ENCODE measurements around the gene ADH4.
A peak's percentile ranks its signal among the peaks of the same experiment; 100 is the strongest.
"Not testable (repeated sequence)": the region's sequence is repeated elsewhere in the genome, so short reads cannot be mapped to it uniquely, and the experiment has no call there.

The ADH4 gene

GRCh38 chr4:99151995-99152394 lies 7.9 kb upstream of the ADH4 start:
- CTCF ChIA-PET: no interaction called here
- H3K4me1 Mint-ChIP-seq: peaks cover 2% of the 10 kb centered on the region
- DNase-seq: no peak
- no peak overlapping the region for H3K27ac Mint-ChIP-seq
- H3K4me3 Mint-ChIP-seq: no peak overlapping the region
- no peaks in the 10 kb centered on the region for H3K9me3 Mint-ChIP-seq
- H3K36me3 Mint-ChIP-seq: no peaks in the 10 kb centered on the region
- H3K27me3 Mint-ChIP-seq: no peaks in the 10 kb centered on the region

GRCh38 chr4:99151452-99151851 lies 7.4 kb upstream of the ADH4 start:
- CTCF ChIA-PET: no interaction called here
- Mint-ChIP-seq H3K9me3 (no peaks in the 10 kb centered on the region), H3K27me3 (peaks cover 2% of the 10 kb centered on the region), H3K36me3 (no peaks in the 10 kb centered on the region), H3K4me3 (no peak overlapping the region), H3K27ac (no peak overlapping the region), H3K4me1 (peaks cover 2% of the 10 kb centered on the region)
- no peak for DNase-seq

- no peak for DNase-seq
- H3K27me3 Mint-ChIP-seq: peaks cover 4% of the 10 kb centered on the region
- no peaks in the 10 kb centered on the region for H3K9me3 Mint-ChIP-seq
- peak overlapping the region; percentile 17 for H3K27ac Mint-ChIP-seq
- H3K4me3 Mint-ChIP-seq: no peak overlapping the region
- H3K36me3 Mint-ChIP-seq: no peaks in the 10 kb centered on the region
- CTCF ChIA-PET: no interaction called here
- H3K4me1 Mint-ChIP-seq: peaks cover 2% of the 10 kb centered on the region
These were observed 5.4 kb upstream of the ADH4 start for GRCh38 chr4:99149426-99150019.

DNA sequence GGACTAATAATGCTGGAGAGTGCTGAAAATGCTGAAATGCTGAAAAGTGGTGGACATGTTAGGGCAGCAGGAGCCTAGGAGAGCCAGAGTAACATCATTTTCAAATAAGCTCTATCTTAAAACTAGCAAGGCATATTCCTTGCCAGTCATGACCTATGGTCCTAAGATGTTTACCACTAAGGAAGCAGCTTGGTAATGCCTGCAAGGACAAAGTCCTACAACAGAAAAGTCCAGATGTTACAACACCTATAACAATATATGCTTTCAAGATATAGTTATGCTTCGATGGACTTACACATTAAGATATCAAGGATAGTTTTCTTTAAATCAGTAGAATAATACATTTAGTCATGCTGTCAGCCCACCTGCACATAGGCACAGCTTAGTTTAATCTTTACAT lies 4.5 kb upstream of the ADH4 start:
- peaks cover 4% of the 10 kb centered on the region for H3K27me3 Mint-ChIP-seq
- no peaks in the 10 kb centered on the region for H3K9me3 Mint-ChIP-seq
- DNase-seq: no peak
- CTCF ChIA-PET: no interaction called here
- H3K27ac Mint-ChIP-seq: no peak overlapping the region
- H3K4me1 Mint-ChIP-seq: peaks cover 2% of the 10 kb centered on the region
- H3K4me3 Mint-ChIP-seq: no peak overlapping the region
- H3K36me3 Mint-ChIP-seq: no peaks in the 10 kb centered on the region

- CTCF ChIA-PET: interaction anchor here (1.1 kb wide), 1 partner anchor 88 kb away, joined by 3 read pairs; no protein-coding TSS in a partner anchor
- no peak for DNase-seq
- Mint-ChIP-seq H3K4me3 (no peak overlapping the region), H3K36me3 (no peaks in the 10 kb centered on the region), H3K9me3 (no peaks in the 10 kb centered on the region), H3K27me3 (peaks cover 4% of the 10 kb centered on the region), H3K27ac (no peak overlapping the region), H3K4me1 (peaks cover under 1% of the 10 kb centered on the region)
These were observed 490 bp upstream of the ADH4 start for GRCh38 chr4:99144587-99144986.

DNA sequence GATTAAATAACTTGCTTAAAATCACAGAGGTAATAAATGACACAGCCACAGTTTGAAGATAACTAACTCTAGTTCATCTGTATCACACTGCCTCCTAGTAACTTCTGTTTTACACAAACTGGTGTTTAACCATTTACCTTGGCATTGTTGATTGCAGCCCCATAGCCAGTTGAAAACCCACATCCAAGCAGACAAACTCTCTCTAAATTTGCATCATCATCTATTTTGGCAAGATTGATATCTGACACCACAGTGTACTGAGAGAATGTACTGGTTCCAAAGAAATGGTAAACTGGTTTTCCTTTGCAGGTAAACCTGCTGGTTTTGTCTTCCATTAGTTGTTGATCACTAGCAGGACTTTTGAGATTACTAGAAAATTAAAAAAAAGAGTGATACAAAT lies 7.8 kb downstream of the ADH4 start:
- CTCF ChIA-PET: no interaction called here
- no peaks in the 10 kb centered on the region for H3K27me3 Mint-ChIP-seq
- H3K4me3 Mint-ChIP-seq: no peak overlapping the region
- H3K4me1 Mint-ChIP-seq: no peaks in the 10 kb centered on the region
- no peaks in the 10 kb centered on the region for H3K36me3 Mint-ChIP-seq
- H3K27ac Mint-ChIP-seq: no peak overlapping the region
- no peaks in the 10 kb centered on the region for H3K9me3 Mint-ChIP-seq
- no peak for DNase-seq

DNA sequence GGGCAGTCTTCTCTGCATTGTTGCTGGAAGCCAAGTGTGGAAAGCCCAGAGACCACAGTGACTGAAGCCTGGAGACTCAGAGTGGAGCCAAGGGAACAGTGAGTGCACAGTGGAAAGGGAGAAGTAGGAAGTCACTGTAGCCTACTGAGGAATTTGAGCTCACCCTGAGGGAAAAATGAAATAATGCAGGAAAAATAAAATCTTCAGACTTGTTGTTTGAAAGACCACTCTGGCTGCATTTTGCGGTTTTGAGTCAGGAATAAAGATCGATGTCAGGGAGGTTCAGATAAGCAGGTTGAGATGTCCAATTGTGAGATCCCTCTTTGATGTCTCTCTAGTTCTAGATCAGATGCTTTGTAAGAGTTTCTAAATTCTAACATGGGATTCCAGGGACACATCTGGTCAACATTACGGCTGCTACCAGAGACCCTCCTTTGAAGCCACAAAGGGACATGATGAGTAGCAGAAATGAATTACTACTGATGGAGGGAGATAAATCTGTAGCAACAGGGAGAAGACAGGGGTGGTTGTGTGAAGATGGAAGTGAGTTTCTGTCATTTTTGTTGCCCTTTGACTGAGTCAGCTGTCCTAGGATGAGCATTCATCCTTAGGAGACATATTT lies 8.4 kb downstream of the ADH4 start:
- no peak overlapping the region for H3K4me3 Mint-ChIP-seq
- no peaks in the 10 kb centered on the region for H3K9me3 Mint-ChIP-seq
- no peaks in the 10 kb centered on the region for H3K4me1 Mint-ChIP-seq
- CTCF ChIA-PET: no interaction called here
- H3K27me3 Mint-ChIP-seq: no peaks in the 10 kb centered on the region
- H3K27ac Mint-ChIP-seq: no peak overlapping the region
- no peaks in the 10 kb centered on the region for H3K36me3 Mint-ChIP-seq
- DNase-seq: no peak

- no peaks in the 10 kb centered on the region for H3K27me3 Mint-ChIP-seq
- H3K36me3 Mint-ChIP-seq: no peaks in the 10 kb centered on the region
- CTCF ChIA-PET: no interaction called here
- H3K9me3 Mint-ChIP-seq: no peaks in the 10 kb centered on the region
- no peak overlapping the region for H3K4me3 Mint-ChIP-seq
- DNase-seq: no peak
- no peak overlapping the region for H3K27ac Mint-ChIP-seq
- H3K4me1 Mint-ChIP-seq: no peaks in the 10 kb centered on the region
These were observed 9.5 kb downstream of the ADH4 start for GRCh38 chr4:99134586-99134985.

GRCh38 chr4:99131378-99131777 lies 12.7 kb downstream of the ADH4 start:
- Mint-ChIP-seq H3K9me3 (no peaks in the 10 kb centered on the region), H3K27ac (no peak overlapping the region), H3K4me1 (no peaks in the 10 kb centered on the region), H3K27me3 (no peaks in the 10 kb centered on the region), H3K36me3 (no peaks in the 10 kb centered on the region), H3K4me3 (no peak overlapping the region)
- CTCF ChIA-PET: no interaction called here
- DNase-seq: no peak

- Mint-ChIP-seq H3K27me3 (no peaks in the 10 kb centered on the region), H3K9me3 (no peaks in the 10 kb centered on the region), H3K36me3 (no peaks in the 10 kb centered on the region), H3K27ac (no peak overlapping the region), H3K4me1 (no peaks in the 10 kb centered on the region), H3K4me3 (no peak overlapping the region)
- DNase-seq: no peak
- CTCF ChIA-PET: no interaction called here
These were observed 17.7 kb downstream of the ADH4 start for GRCh38 chr4:99126376-99126775.

- H3K4me1 Mint-ChIP-seq: no peaks in the 10 kb centered on the region
- H3K27ac Mint-ChIP-seq: no peak overlapping the region
- no peak overlapping the region for H3K4me3 Mint-ChIP-seq
- H3K27me3 Mint-ChIP-seq: peaks cover 10% of the 10 kb centered on the region
- CTCF ChIA-PET: interaction anchor here (0.7 kb wide), 1 partner anchor 1529 kb away, joined by 3 read pairs; no protein-coding TSS in a partner anchor
- no peak for DNase-seq
- no peaks in the 10 kb centered on the region for H3K9me3 Mint-ChIP-seq
- no peaks in the 10 kb centered on the region for H3K36me3 Mint-ChIP-seq
These were observed 23.1 kb downstream of the ADH4 start for GRCh38 chr4:99121008-99121407.

DNA sequence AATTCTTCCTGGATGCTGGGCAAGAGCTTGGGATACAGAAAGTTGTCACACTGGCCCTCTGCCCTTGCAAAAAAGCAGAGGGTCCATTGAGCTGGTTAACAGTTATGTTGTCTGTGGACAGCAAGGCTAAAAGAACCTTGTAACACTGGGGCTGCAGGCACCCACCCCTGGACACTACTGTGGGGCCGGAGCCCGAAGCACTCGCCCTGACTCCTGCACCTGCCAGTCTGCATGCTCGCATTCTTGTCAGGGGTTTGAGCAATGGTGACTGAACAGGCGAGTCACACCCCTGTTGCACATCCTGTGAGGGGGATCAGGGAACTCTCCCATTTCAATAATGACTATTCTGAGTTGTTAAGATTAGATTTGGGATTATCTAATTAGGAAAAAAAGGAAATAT lies 23.6 kb downstream of the ADH4 start:
- Mint-ChIP-seq H3K36me3 (no peaks in the 10 kb centered on the region), H3K9me3 (no peaks in the 10 kb centered on the region), H3K27me3 (peaks cover 10% of the 10 kb centered on the region), H3K4me1 (no peaks in the 10 kb centered on the region), H3K4me3 (no peak overlapping the region), H3K27ac (no peak overlapping the region)
- CTCF ChIA-PET: interaction anchor here (1.2 kb wide), 1 partner anchor 343 kb away, joined by 6 read pairs; no protein-coding TSS in a partner anchor
- no peak for DNase-seq

DNA sequence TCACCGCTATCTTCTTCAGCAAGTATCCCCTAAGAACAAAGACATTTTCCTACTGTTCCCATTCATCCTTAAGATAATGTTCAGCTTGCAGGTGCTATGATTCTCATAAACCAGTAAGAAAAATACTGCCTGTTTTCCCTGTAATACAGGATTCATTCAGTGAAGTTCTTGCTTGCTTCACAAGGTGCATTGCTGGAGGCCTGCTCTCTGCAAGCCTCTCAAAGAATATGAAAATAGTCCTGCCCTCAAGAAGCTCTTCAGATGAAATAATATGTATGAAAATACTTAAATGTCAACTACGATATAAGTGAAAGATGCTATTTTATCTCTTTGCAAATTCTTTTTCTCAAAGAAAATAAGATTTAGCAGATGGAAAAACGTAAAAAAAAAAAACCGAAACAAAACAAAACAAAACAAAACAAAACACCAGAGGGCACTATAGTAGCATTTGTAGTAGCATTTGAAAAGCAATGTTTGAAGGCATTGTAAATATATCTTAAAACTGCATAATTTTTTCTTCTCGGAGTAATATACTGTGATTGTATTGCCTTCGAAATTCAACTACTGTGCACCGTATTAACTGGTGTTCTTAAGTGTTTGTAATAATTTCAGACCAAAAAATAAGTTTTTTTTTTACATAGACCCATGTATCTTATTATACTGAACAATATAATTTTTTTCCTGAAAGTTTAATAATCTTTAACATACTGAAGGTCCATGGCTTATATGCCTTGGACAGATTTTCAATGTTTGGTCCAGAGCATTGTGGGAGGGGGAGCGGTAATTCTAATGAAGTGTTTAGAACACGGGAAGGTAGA lies 26.0 kb downstream of the ADH4 start:
- Mint-ChIP-seq H3K4me3 (no peak overlapping the region), H3K4me1 (no peaks in the 10 kb centered on the region), H3K9me3 (no peaks in the 10 kb centered on the region), H3K36me3 (no peaks in the 10 kb centered on the region), H3K27me3 (peaks cover 10% of the 10 kb centered on the region), H3K27ac (no peak overlapping the region)
- CTCF ChIA-PET: interaction anchor here (1.0 kb wide), 1 partner anchor 287 kb away, joined by 3 read pairs; no protein-coding TSS in a partner anchor
- no peak for DNase-seq

- peaks cover 10% of the 10 kb centered on the region for H3K27me3 Mint-ChIP-seq
- not testable (repeated sequence) for H3K4me1 Mint-ChIP-seq, H3K4me3 Mint-ChIP-seq, H3K27ac Mint-ChIP-seq, DNase-seq, H3K36me3 Mint-ChIP-seq, H3K9me3 Mint-ChIP-seq
- CTCF ChIA-PET: interaction anchor here (1.0 to 1.2 kb wide), 3 partner anchors 287 to 345 kb away, joined by 3 read pairs; no protein-coding TSS in a partner anchor
These were observed 26.8 kb downstream of the ADH4 start for GRCh38 chr4:99117122-99117841.
